Tibial artery (tissue), 4 donors: Measurements from ENCODE around the gene GLCE.

ENCODE experiments used
- DNase-seq, 2 donors: peaks; one replicate each; pipeline ENCODE4 v3.0.0-alpha.2; 2019
- H3K27ac ChIP-seq, 2 donors: fragments of 200-600 bp; sonication (generic) in 1 of 2; 1 replicate in 1 of 2; 2 replicates in 1 of 2; pipeline ENCODE4 v1.5.1; 2018 to 2019; ENCODE audit warnings: mild to moderate bottlenecking in 1 of 2
- H3K27me3 ChIP-seq, 2 donors: fragments of 200-600 bp; sonication (generic) in 1 of 2; one replicate each; pipeline versions ENCODE4 v1.5.1 to v1.6.0; 2016 to 2019
- H3K36me3 ChIP-seq, 3 donors: fragments of 200-600 bp; sonication (generic) in 2 of 3; one replicate each; pipeline ENCODE4 v1.5.1; 2016 to 2019; ENCODE audit warnings: mild to moderate bottlenecking in 2 of 3
- H3K4me1 ChIP-seq, 4 donors: fragments of 200-600 bp; sonication (generic) in 2 of 4; 1 replicate in 3 of 4; 2 replicates in 1 of 4; pipeline ENCODE4 v1.5.1; 2016 to 2019
- H3K4me3 ChIP-seq, 2 donors: fragments of 200-600 bp; sonication (generic) in 1 of 2; 1 replicate in 1 of 2; 2 replicates in 1 of 2; pipeline ENCODE4 v1.5.1; 2018 to 2019; ENCODE audit warnings: mild to moderate bottlenecking in 2 of 2
- H3K9me3 ChIP-seq, 3 donors: fragments of 200-600 bp; sonication (generic) in 1 of 3; one replicate each; pipeline ENCODE4 v1.5.1; 2016 to 2019
- CTCF ChIP-seq, 2 experiments: fragments of 200-600 bp in 1 of 2; fragments of 450-650 bp in 1 of 2; IDR thresholded peaks; one replicate each; pipeline ENCODE4 v1.5.1; 2017 to 2019; ENCODE audit warnings: antibody characterized with exemption in 2 of 2, mild to moderate bottlenecking in 1 of 2, moderate library complexity in 1 of 2
- intact Hi-C: fragments of 100-400 bp; cut with DNase I; formaldehyde crosslinking; loops from one replicate; pipeline ENCODE4 v1.15.0; 2023; ENCODE audit warnings: low total_unique reads

GLCE gene

GRCh38 chr15:69145149-69145693 lies 15.2 kb upstream of the GLCE start:
- H3K36me3 ChIP-seq: no peaks in the 10 kb centered on the region
- DNase-seq: no peak
- H3K4me1 ChIP-seq: no peaks in the 10 kb centered on the region
- intact Hi-C loops: no loop called here
- H3K9me3 ChIP-seq: no peaks in the 10 kb centered on the region
- peaks cover 0 to 52% of the 10 kb centered on the region in 2 donors for H3K27me3 ChIP-seq
- H3K4me3 ChIP-seq: no peak overlapping the region
- no peak overlapping the region for H3K27ac ChIP-seq
- TF ChIP-seq CTCF (IDR thresholded peaks at IDR 0.05): no peak

- Histone ChIP-seq H3K36me3 (no peaks in the 10 kb centered on the region), H3K27ac (no peak overlapping the region)
Measured at GRCh38 chr15:69145694-69146492, 14.5 kb upstream of the GLCE start.

GRCh38 chr15:69146724-69147435 lies 13.6 kb upstream of the GLCE start:
- no peaks in the 10 kb centered on the region for H3K9me3 ChIP-seq
- TF ChIP-seq CTCF (IDR thresholded peaks at IDR 0.05): no peak
- H3K4me1 ChIP-seq: no peaks in the 10 kb centered on the region
- no peak overlapping the region for H3K4me3 ChIP-seq
- DNase-seq: no peak
- H3K27me3 ChIP-seq: peaks cover 0 to 42% of the 10 kb centered on the region in 2 donors
- intact Hi-C loops: no loop called here
- H3K27ac ChIP-seq: no peak overlapping the region
- H3K36me3 ChIP-seq: no peaks in the 10 kb centered on the region

More at GRCh38 chr15:69145694-69146492, 14.5 kb upstream of the GLCE start:
- no peak for TF ChIP-seq CTCF (IDR thresholded peaks at IDR 0.05)
- H3K4me1 ChIP-seq: no peaks in the 10 kb centered on the region
- H3K9me3 ChIP-seq: no peaks in the 10 kb centered on the region
- peaks cover 0 to 47% of the 10 kb centered on the region in 2 donors for H3K27me3 ChIP-seq
- no peak overlapping the region for H3K4me3 ChIP-seq
- DNase-seq: no peak
- intact Hi-C loops: no loop called here

GRCh38 chr15:69148465-69148864 lies 12.0 kb upstream of the GLCE start:
- no peak overlapping the region for H3K27ac ChIP-seq
- intact Hi-C loops: no loop called here

GRCh38 chr15:69149163-69149562 lies 11.3 kb upstream of the GLCE start:
- no peak for DNase-seq
- intact Hi-C loops: no loop called here
- Histone ChIP-seq H3K27me3 (peaks cover 0 to 36% of the 10 kb centered on the region in 2 donors), H3K36me3 (no peaks in the 10 kb centered on the region), H3K9me3 (no peaks in the 10 kb centered on the region), H3K4me1 (no peaks in the 10 kb centered on the region), H3K27ac (no peak overlapping the region), H3K4me3 (no peak overlapping the region)
- TF ChIP-seq CTCF (IDR thresholded peaks at IDR 0.05): no peak

More at GRCh38 chr15:69148465-69148864, 12.0 kb upstream of the GLCE start:
- Histone ChIP-seq H3K4me1 (no peaks in the 10 kb centered on the region), H3K36me3 (no peaks in the 10 kb centered on the region), H3K27me3 (peaks cover 0 to 36% of the 10 kb centered on the region in 2 donors), H3K4me3 (no peak overlapping the region), H3K9me3 (no peaks in the 10 kb centered on the region)
- DNase-seq: no peak
- no peak for TF ChIP-seq CTCF (IDR thresholded peaks at IDR 0.05)
